Measurements from ENCODE around the gene SPINK1.

GRCh38 chr5:147786142-147786541, 45.3 kb downstream of the SPINK1 start:
- no peak for TF ChIP-seq CTCF (IDR thresholded peaks at IDR 0.05)
- no peak for TF ChIP-seq POLR2A (IDR thresholded peaks at IDR 0.05; ENCODE audit: low read length)
- no peak for TF ChIP-seq MAZ (IDR thresholded peaks at IDR 0.05; ENCODE audit: borderline replicate concordance, low read depth, low read length)
- TF ChIP-seq E2F6 (IDR thresholded peaks at IDR 0.05; ENCODE audit: borderline replicate concordance, low read depth): no peak
- no peak for TF ChIP-seq GATA3 (IDR thresholded peaks at IDR 0.05; ENCODE audit: borderline replicate concordance)
- no peak for TF ChIP-seq MYC (IDR thresholded peaks at IDR 0.05; ENCODE audit: borderline replicate concordance, low read length)
- TF ChIP-seq ZFP36 (IDR thresholded peaks at IDR 0.05; ENCODE audit: borderline replicate concordance, partially characterized antibody): no peak

Data from A549 (cell line).